ENCODE results near the gene PBX4.

GRCh38 chr19:19562665-19563347 is 55.7 kb downstream of the PBX4 start:
- no peak for TF ChIP-seq POLR2AphosphoS5 (IDR thresholded peaks at IDR 0.05)
- TF ChIP-seq, protein P1, sequence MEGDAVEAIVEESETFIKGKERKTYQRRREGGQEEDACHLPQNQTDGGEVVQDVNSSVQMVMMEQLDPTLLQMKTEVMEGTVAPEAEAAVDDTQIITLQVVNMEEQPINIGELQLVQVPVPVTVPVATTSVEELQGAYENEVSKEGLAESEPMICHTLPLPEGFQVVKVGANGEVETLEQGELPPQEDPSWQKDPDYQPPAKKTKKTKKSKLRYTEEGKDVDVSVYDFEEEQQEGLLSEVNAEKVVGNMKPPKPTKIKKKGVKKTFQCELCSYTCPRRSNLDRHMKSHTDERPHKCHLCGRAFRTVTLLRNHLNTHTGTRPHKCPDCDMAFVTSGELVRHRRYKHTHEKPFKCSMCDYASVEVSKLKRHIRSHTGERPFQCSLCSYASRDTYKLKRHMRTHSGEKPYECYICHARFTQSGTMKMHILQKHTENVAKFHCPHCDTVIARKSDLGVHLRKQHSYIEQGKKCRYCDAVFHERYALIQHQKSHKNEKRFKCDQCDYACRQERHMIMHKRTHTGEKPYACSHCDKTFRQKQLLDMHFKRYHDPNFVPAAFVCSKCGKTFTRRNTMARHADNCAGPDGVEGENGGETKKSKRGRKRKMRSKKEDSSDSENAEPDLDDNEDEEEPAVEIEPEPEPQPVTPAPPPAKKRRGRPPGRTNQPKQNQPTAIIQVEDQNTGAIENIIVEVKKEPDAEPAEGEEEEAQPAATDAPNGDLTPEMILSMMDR (IDR thresholded peaks at IDR 0.05), result no peak

Measured in stomach (tissue), 4 donors.